GM21825 (cell line): ENCODE data around the gene CPNE7.

Experiments used
- ATAC-seq: cut with Tn5 transposase; IDR thresholded peaks from one replicate; pipeline ENCODE4 v1.9.1; 2021; ENCODE audit warnings: mild to moderate bottlenecking, moderate library complexity; ENCODE audit not compliant: unreplicated experiment

CPNE7 gene

DNA sequence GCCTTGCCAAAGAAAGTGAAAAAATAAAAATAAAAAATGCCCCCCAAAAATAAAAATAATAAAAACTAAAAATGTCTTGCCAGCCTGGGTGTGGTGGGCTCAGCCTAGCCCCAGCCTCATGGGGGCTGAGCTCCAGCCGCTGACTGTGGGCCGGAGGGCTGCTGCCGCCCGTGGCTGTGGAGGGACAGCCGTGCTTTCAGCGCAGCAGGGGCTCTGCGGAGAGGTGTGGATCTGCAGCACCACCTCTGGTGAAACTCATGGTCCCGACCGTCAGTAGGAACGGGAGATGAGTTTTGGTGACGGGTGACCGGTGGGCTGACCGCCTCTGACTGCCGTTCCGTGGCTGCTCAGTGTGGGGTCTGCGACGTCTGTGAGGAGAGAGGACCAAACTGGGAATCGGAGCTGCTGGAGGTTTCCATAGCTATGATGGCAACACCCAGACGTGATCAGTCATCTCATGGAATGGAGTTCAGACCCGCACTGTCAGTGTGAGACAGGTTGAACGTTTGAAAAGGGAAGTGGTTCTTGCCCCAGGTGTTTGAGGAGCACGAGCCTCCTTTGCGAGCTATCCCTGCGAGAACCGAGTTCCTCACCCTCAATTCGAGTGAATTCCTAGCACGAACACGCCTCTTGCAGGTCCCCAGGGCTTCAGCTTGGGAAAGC lies 27.1 kb upstream of the CPNE7 start:
- ATAC-seq: no peak

GRCh38 chr16:89549007-89549700 lies 26.4 kb upstream of the CPNE7 start:
- no peak for ATAC-seq

GRCh38 chr16:89550421-89551007 lies 25.0 kb upstream of the CPNE7 start:
- no peak for ATAC-seq

GRCh38 chr16:89552329-89552728 lies 23.2 kb upstream of the CPNE7 start:
- no peak for ATAC-seq

DNA sequence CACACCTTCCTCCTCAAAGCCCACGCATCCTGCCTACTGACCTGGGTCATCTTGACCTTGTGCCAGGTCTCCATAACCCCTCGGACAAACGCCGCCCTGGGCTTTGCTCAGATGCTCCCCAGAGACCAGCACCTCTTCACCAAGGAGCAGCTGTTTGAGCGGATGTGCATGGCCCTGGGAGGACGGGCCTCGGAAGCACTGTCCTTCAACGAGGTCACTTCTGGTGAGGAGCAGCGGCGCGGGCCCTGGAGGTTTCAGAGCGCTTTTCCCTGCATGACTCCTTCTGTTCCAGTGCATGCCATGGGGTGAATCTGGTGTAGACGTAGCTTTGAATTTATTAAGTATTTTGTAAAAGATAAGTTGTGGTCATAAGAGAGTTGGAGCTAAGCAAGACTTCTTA lies 22.6 kb upstream of the CPNE7 start:
- no peak for ATAC-seq

DNA sequence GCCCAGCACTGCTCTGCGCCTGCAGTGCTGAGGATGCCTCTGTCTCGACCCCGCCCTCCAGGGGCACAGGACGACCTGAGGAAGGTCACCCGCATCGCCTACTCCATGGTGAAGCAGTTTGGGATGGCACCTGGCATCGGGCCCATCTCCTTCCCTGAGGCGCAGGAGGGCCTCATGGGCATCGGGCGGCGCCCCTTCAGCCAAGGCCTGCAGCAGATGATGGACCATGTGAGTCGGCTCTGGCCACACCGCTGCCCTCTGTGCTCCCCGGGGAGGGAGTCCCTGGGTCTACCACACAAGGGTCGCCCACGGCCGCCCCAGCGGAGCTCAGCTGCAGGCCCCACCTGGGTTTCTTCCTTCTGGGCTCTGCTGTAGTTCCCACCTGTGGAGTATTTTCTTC lies 21.8 kb upstream of the CPNE7 start:
- ATAC-seq: no peak

- no peak for ATAC-seq
Measured at GRCh38 chr16:89554343-89554742, 21.2 kb upstream of the CPNE7 start.

DNA sequence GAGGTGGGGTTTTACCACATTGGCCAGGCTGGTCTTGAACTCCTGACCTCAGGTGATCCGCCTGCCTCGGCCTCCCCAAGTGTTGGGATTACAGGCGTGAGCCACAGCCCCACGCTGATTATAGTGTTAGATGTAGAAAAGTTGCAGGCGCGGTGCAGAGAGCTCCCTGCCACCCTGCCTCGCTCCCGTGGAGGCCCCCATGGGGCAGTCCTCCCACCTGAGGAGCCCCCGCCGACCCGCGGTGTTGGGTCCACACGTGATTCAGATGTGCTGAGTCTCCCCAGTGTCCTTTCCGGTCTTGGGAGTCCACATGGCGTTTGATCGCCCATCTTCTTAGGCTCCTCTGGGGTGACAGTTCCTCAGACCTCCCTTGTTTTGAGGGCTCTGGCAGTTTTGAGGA lies 20.3 kb upstream of the CPNE7 start:
- ATAC-seq: no peak

- no peak for ATAC-seq
Measured at GRCh38 chr16:89555780-89556179, 19.8 kb upstream of the CPNE7 start.

- ATAC-seq: peak; percentile 31
Measured at GRCh38 chr16:89556750-89557689, 18.5 kb upstream of the CPNE7 start.

DNA sequence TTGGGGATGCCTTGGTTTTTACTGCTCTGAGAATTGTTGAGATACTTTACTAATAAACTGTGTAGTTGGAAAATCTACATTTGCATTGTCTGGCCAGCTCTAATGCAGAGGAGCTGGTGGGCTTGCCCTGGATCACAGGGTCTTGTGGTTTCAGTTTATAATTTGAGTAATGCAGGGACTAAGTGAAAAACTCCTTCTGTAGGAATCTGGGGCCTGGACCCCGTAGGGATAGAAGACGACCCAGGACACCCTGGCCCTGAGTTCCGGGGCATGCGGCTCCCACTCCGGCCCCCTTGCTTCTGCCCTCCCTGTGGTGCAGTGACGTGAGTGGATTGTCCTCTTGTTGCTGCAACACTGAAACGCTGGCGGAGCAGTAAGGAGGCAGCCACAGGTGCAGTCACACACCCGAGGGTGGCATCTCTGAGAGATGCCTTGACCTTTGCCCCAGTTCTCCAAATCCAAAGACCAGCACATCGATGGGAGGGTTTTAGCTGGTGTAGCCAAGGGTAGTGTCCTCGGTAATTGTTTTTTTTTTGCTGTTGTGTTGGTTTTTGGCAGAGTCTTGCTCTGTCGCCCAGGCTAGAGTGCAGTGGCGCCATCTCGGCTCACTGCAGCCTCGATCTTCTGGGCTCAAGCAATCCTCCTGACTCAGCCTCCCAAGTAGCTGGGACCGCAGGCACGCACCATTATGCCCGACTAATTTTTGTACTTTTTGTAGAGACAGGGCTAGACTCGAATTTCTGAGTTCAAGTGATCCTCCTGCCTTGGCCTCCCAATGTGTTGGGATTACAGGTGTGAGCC lies 17.7 kb upstream of the CPNE7 start:
- ATAC-seq: no peak

DNA sequence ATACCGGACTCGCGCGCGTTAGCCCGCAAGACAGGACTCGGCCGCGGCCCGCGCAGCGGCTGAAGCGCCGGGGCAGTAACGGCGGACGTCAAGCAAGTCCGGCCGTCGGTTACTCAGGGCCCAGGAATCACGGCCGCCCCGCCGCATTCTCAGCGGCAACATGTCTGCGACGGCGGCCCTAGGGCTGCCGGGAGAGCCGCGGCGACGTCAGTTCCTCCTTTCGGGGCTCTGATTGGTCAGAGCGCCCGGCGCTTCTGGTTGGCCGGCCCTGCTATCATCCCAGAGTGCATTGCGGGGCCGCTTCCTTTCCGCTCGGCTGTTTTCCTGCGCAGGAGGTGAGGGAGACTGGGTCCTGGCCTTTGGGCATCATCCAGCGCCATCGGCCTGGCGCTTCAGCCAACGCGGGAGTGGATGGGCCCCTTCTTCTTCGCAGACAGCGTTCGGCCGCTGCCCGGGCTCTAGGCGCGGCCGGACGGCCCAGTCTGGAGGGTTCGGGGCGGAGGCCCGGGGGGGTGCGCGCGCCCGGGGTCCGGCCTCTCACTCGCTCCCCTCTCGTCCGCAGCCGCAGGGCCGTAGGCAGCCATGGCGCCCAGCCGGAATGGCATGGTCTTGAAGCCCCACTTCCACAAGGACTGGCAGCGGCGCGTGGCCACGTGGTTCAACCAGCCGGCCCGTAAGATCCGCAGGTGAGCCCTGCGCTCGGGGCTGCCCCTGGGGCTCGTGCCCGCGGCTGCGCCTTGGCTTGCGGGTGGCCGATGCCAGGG lies 15.0 kb upstream of the CPNE7 start, which contains the start of gene RPL13:
Gene RPL13 (plus strand): TSS at position 305 of the 764 bp plus-strand sequence. CDS start 278 bp downstream, at position 583.
- peak; percentile 76 for ATAC-seq

GRCh38 chr16:89561142-89561883 lies 14.2 kb upstream of the CPNE7 start:
- no peak for ATAC-seq

- no peak for ATAC-seq
Measured at GRCh38 chr16:89561884-89562599, 13.5 kb upstream of the CPNE7 start.

- ATAC-seq: no peak
Measured at GRCh38 chr16:89562939-89563338, 12.6 kb upstream of the CPNE7 start.

GRCh38 chr16:89563639-89564392 lies 11.7 kb upstream of the CPNE7 start:
- ATAC-seq: no peak

DNA sequence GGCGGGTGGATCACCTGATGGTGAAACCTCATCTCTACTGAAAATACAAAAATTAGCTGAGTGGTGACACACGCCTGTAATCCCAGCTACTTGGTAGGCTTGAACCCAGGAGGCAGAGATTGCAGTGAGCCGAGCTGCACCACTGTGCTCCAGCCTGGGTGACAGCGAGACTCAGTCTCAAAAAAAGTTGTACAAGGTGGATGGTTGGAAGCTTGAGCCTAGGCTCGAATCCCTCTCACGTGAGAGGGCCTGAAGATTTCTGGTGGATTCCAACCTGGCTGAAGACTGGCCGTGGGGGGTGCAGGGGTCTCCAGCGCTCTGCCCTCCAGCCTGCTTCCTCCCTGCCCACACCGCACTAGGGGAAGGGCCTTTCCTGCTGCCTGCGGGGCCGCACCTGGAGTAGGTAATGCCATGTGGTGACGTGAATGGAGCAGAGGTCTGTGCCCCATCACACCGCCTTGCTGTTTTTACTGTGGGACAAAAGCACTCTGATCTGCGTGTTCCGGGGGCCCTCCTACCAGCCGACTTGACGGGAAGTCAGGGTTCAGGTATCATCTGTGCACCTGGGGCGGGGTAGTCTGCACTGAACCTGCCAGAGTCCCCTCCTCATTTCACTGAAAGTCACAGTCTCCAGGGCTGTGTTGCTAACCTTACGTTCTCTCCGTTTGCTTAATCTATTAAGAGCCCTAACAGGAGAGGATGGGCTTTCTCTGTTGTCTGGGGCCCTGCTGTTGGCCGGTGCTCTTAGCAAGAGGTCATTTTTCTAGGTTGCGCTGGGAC lies 10.9 kb upstream of the CPNE7 start:
- no peak for ATAC-seq
